COR-L47 (cell line): Measurements from ENCODE around the gene HSPA12B.

Experiments used
- DNase-seq: peaks from one replicate; lab custom pipeline; 2025; lab: John Stamatoyannopoulos, UW

Gene HSPA12B

GRCh38 chr20:3729811-3730540 is 2.5 kb upstream of the HSPA12B start:
- DNase-seq = no peak

- no peak for DNase-seq
Observed at GRCh38 chr20:3730803-3731672, 1.4 kb upstream of the HSPA12B start.

- DNase-seq = no peak
Observed at GRCh38 chr20:3731944-3732326, 550 bp upstream of the HSPA12B start.

DNA sequence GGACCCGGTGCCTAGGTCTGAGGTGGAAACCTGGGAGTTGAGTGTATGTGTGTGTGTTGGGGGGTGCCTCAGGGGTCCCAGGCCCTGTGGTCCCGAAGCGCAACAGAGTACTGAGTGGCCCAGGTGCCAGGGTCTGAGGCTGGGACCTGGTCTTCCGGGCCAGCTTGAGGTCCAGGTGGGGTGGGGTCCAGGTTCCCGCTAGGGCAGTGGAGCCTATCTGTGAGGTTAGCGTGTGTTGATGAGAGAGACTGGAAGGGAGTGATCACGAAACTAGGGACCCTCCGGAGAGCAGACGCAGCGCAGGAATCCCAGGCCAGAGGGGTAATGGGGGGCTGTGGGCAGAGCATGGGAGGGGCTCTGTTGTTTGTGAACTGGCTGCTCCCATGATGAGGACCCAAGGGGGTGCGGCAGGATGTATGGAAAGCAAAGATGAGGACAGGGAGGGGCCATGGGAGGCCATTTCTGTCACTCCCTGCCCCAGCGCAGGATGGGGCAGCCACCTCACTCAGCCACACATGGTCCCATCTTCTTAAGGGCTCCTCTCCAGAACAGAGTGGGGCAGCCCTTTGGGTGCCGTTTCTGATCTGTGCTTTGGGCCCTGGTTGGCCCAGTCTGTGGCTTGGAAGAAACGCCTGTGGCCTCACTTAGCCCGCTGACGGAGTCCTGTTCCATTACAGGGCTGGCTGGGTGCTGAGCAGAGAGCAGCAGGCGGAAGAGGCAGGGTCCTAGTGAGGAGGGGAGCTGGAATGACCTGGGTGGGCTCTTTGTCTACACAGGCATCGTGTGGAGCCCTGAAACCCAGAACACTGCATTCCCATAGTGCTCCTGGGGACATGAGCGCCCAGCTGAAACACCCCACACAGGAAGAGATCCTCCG is 872 bp downstream of the HSPA12B start:
- no peak for DNase-seq

- no peak for DNase-seq
Observed at GRCh38 chr20:3734111-3734843, 1.8 kb downstream of the HSPA12B start.

DNA sequence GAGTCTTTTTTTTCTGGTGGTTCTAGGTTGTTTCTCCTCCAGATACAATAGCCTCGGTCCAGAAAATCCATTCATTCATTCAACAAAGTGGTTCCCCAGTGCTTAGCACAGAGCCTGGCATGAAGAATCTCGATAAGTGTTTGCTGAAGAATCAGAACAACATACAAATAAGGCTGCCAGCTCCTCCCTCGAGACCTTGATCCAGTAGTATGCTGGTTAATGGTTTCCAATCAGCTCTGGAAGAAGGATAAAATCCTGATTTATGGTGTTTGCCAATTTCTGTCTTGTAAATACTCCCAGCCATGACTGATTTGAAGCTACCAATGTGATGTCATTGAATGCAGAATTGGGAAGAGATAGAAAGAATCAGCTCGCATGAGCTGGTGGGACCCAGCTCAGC is 3.3 kb downstream of the HSPA12B start:
- no peak for DNase-seq

- no peak for DNase-seq
Observed at GRCh38 chr20:3738111-3739053, 5.9 kb downstream of the HSPA12B start.

DNA sequence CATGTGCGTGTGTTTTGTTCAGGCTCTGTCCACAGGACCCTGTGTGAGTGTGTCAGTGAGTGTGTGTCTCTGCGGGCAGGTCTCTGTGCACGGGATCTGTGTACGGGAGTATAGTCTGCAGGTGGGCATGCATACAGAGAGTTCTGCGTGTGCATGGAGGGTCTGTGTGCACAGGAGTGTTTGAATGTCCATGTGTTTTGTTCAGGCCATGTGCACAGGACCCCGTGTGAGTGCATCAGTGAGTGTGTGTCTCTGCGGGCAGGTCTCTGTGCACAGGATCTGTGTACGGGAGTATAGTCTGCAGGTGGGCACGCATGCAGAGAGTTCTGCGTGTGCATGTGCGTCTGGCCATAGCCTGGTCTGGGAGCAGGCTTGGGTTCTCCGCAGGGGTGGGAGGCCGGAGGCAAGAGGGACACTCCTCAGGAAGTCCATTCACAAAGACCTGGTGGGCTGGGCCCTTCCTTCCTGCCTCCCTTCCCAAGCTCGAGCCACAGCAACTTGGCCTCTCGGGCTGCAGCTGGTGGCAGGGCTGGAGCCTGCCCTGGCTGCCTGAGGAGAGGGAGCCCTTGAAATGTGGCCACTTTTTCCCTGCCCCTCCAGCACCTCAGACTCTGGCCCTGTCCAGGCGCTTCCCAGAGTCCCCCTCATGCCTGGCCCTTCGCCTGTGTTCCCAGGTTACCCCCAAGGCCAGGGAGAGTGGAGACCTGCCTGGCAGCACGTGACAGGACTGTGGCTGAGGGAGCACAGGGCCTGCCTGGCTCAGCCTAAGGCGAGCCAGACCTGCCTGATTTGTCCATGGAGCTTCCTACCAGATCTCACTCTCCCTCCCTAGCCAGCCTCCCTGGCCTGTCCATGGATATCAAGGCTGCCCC is 6.8 kb downstream of the HSPA12B start:
- no peak for DNase-seq

DNA sequence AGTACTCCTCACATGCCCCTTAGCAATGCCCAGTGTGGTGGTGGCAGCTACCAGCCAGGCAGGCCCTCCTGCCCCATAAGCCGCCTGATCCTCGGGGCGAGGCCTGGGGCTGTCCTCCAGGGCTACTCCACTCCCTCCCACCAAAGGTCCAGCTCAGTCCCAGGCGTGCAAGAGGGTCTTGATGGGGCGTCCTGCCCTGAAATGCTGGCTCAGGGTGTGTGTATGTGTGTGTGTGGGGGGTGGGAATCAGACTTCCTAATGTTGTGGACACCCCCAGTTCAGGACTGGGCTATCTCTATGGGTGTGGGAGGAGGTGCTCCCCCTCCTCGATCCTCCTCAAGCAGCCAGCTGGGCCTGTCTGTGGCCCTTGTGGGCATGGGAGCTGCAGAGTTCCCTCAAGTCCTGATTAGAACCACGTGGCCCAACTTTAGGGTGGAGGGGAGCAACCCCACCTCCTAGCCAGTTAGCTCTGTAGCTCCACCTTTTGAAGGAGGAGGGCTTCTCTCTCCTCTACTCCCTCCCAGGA is 7.5 kb downstream of the HSPA12B start:
- no peak for DNase-seq

DNA sequence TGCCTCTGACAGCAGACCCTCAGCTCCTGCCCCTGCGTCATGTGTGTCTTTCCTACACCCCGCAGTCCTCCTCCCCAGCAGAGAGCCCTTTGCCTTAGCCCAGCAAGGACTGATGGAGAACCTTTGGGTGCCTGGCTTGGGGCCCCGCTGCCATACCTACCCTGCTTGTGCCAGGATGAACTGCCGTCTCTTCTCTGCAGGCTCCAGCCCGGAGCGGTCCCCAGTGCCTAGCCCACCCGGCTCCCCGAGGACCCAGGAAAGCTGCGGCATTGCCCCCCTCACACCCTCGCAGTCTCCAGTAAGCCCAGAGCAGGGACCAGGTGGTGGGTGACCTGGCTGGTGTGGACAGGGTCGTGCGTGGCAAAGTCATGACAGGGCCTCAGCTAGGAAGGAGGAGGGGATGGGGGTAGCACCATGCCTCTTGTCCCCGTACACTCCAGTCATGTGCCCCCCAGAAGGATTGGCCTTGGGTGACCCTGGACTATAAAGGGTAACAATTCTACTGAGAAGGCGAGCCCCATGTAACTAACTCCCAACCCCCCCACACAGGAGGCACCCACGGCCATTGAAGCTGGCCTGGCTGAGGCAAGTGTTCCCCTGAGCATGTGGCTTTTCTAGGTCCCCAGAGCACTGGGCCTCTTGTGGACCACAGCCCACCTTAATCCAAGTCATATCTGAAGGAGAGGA is 8.3 kb downstream of the HSPA12B start:
- no peak for DNase-seq

DNA sequence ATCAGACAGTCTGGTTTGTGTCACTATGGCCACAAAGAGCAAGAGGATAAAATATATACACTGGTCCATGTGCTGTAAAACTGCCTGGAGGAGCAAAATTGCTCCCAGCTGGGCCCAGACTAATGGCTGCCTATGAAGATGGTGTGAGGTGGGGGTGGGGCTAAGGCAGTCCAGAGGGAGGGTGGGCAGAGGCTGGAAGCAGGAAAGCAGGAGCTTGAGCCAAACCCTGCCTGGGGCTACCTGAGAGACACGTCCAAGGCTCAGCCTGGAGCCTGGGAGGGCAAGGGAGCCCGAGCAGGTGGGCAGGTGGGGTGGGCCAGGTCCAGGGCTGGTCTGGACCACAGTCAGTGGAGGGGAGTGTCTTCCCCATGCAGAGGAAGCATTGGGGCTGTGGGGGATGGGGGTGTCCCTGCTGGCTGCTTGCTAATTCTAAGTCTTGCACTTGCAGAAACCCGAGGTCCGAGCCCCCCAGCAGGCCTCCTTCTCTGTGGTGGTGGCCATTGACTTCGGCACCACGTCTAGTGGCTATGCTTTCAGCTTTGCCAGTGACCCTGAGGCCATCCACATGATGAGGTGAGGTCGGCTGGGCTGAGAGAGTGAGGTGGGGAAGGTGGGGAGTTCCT is 9.5 kb downstream of the HSPA12B start:
- DNase-seq = no peak

DNA sequence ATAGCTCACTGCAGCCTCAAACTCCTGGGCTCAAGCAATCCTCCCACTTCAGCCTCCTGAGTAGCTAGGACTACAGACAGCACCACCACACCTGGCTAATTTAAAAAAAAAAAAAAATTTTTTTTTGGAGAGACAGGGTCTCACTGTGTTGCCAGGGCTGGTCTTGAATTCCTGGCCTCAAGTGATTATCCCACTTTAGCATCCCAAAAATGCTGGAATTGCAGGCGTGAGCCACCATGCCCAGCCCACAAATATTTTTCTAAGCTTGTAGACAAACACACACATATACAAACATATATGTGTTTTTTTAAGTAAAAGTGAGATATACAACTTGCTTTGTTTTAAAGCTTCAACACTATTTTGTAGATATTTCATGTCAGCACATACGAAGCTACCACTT is 10.8 kb downstream of the HSPA12B start:
- no peak for DNase-seq

DNA sequence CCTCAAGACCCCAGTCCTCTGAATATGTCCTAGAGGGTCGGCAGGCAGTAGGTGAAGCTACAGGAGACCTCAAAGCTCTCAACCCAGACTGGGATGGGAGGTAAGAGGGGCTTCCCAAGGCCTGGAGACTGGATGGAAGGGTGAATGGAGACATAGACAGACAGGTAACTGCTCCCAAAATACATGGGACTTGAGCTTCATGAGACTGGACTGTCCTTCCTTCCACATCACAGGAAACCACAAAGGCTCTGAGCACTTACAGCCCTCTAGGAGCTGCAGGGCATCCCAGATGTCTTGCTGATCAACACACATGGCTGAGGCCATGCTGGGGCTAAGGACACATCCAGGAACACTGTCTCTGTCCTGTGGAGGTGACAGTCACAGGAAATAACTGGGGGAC is 11.6 kb downstream of the HSPA12B start:
- DNase-seq = no peak

DNA sequence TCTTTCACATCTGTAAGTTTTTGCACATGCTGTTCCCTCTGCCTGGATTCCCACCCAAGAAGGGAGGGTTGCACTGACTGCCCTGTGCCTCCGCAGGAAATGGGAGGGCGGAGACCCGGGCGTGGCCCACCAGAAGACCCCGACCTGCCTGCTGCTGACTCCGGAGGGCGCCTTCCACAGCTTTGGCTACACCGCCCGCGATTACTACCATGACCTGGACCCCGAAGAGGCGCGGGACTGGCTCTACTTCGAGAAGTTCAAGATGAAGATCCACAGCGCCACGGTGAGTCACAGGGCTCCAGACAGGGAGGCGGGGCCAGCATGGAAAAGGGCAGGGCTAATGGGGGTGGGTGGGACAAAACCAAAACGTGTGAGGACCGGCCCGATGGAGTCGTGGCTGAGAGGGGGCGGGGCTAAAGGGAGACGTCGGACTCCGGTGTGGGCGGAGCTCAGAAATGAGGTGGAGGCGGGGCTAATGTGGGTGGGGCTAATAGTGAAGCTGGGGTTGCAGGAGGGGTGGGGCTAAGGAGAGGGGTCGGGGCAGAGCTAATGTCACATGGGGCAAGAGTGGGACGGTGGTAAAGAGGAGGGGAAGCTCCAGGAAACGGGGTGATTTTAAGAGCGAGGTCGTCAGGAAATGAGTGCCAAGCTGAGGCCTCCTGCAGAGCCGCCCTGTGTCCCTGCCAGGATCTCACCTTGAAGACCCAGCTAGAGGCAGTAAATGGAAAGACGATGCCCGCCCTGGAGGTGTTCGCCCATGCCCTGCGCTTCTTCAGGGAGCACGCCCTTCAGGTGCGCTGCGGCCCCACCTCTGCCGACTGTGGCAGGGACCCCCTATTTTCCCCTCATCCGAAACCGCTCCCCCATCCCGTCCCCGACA is 12.6 kb downstream of the HSPA12B start:
- no peak for DNase-seq

- DNase-seq = no peak
Observed at GRCh38 chr20:3745686-3746173, 13.2 kb downstream of the HSPA12B start.

DNA sequence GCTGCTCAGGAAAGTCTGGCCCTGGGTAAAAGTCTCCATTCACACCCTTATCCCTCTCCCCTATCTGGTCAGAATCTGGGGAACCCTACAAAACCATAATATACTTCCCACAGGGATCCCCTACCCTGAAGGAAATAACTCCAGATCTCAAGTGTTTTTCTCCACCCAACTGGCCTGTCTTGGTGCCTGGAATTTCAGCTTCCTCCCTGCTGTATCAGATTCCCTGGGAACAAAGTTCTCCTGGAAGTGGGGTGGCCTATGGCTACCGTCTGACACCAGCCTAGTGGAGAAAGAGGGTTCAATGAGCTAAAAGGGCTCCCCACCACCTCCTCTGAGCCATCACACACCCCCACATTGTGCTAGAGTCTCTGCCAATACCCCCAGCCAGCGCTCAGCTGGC is 15.0 kb downstream of the HSPA12B start:
- DNase-seq = no peak

DNA sequence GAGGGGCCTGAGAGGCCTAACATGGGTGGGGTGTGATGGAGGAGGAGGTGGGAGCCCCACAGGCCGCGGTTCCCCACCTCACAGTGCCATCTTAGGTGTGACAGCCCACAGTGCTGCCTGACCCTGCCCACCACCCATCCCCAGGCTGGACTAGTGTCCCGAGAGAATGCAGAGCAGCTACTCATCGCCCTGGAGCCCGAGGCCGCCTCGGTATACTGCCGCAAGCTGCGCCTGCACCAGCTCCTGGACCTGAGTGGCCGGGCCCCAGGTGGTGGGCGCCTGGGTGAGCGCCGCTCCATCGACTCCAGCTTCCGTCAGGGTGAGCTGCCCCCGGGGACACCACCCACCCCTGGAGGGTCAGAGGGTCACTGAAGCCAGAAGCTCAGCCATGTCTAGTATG is 15.6 kb downstream of the HSPA12B start:
- no peak for DNase-seq
